Lower lobe of right lung (tissue), 2 donors: ENCODE data around the gene PRKG1. TPM values are rescaled to one million over a fixed set of nuclear protein-coding genes. Genes with fewer than 3 reads are reported as not detected.

ENCODE experiments used
- ATAC-seq, 2 donors: fragments of 200-7000 bp; cut with Tn5 transposase; one replicate each; pipeline ENCODE4 v1.9.1; 2020 to 2022; ENCODE audit warnings: mild to moderate bottlenecking in 2 of 2, moderate library complexity in 2 of 2
- DNase-seq: peaks from one replicate; pipeline ENCODE4 v3.0.0-alpha.2; 2020
- H3K27ac ChIP-seq: fragments of 200-600 bp; one replicate; pipeline ENCODE4 v1.8.0; 2022
- H3K27me3 ChIP-seq: fragments of 200-600 bp; one replicate; pipeline ENCODE4 v1.8.0; 2022; ENCODE audit warnings: low read depth
- H3K36me3 ChIP-seq: fragments of 200-600 bp; one replicate; pipeline ENCODE4 v1.8.0; 2022; ENCODE audit warnings: mild to moderate bottlenecking
- H3K4me1 ChIP-seq: fragments of 200-600 bp; one replicate; pipeline ENCODE4 v1.8.0; 2022
- H3K4me3 ChIP-seq: fragments of 200-600 bp; one replicate; pipeline ENCODE4 v1.8.0; 2022; ENCODE audit warnings: mild to moderate bottlenecking
- H3K9me3 ChIP-seq: fragments of 200-600 bp; one replicate; pipeline ENCODE4 v1.8.0; 2022
- intact Hi-C: fragments of 100-400 bp; cut with DNase I; formaldehyde crosslinking; loops from one replicate; pipeline ENCODE4 v1.11.0; 2022
- total RNA-seq: library from RNA; stranded (reverse); fragmentation: NEBNext Ultra II Directional; extraction: Animal tissue kit (Norgen Biotek cat#: 25700); gene quantifications from one replicate; pipeline ENCODE4 v1.2.1, GENCODE V29; 2021
- TF ChIP-seq, protein P1 (sequence below): fragments of 200-600 bp; IDR thresholded peaks from one replicate; pipeline ENCODE4 v1.8.0; 2022; ENCODE audit warnings: antibody characterized with exemption, mild to moderate bottlenecking
- donor health status: DM: no; HTN: yes; CAD: no; lungs with severe emphysema.

Gene PRKG1
- total RNA-seq, 1 donor from 2014 or later: 23.6 TPM

DNA sequence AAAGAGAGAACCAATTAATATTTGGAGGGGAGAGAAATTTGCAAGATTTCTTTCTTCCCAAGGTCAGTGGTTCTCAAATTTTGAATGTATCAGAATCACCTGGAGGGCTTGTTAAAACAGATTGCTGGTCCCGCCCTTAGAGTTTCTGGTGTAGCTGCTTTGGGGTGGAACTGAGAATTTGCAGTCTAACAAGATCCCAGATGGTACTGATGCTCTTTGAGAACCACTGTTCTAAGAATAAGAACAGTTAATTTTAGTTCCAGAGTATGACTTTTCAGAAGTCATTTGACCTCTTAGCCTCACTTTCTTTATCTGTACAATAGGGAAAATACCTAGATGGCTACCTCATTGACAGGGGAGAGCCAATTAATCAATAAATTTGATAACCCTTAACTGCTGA is 161.6 kb downstream of the PRKG1 start:
- Histone ChIP-seq H3K4me3 (no peak overlapping the region), H3K27ac (no peak overlapping the region), H3K4me1 (no peaks in the 10 kb centered on the region), H3K9me3 (no peaks in the 10 kb centered on the region), H3K36me3 (no peaks in the 10 kb centered on the region), H3K27me3 (no peaks in the 10 kb centered on the region)
- TF ChIP-seq, protein P1, sequence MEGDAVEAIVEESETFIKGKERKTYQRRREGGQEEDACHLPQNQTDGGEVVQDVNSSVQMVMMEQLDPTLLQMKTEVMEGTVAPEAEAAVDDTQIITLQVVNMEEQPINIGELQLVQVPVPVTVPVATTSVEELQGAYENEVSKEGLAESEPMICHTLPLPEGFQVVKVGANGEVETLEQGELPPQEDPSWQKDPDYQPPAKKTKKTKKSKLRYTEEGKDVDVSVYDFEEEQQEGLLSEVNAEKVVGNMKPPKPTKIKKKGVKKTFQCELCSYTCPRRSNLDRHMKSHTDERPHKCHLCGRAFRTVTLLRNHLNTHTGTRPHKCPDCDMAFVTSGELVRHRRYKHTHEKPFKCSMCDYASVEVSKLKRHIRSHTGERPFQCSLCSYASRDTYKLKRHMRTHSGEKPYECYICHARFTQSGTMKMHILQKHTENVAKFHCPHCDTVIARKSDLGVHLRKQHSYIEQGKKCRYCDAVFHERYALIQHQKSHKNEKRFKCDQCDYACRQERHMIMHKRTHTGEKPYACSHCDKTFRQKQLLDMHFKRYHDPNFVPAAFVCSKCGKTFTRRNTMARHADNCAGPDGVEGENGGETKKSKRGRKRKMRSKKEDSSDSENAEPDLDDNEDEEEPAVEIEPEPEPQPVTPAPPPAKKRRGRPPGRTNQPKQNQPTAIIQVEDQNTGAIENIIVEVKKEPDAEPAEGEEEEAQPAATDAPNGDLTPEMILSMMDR: no peak
- DNase-seq (no peak), ATAC-seq (no peak)
- intact Hi-C loops: no loop called here

DNA sequence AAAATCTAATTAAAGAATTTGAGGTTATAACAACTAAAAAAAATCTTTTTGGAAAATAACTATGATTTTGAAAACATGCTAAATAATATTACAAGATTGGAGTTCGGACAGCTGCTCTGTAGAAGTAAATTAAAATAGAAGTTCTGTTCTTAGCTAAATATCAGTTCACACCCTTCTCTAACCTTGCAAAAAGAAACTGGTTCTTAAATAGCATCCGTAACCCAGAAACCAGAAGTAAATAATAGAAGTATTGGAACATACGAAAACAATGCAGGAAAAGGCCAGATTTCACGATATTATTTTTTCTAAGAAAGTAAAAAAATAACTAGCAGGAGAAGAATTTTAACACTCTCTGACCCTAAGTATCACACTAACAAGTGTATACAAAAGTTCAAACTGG is 164.7 kb downstream of the PRKG1 start:
- no peaks in the 10 kb centered on the region for H3K9me3 ChIP-seq
- H3K4me3 ChIP-seq: no peak overlapping the region
- H3K27ac ChIP-seq: no peak overlapping the region
- H3K4me1 ChIP-seq: no peaks in the 10 kb centered on the region
- no peaks in the 10 kb centered on the region for H3K36me3 ChIP-seq
- ATAC-seq (no peak), DNase-seq (no peak)
- TF ChIP-seq, protein P1: no peak
- no peaks in the 10 kb centered on the region for H3K27me3 ChIP-seq
- intact Hi-C loops: no loop called here

DNA sequence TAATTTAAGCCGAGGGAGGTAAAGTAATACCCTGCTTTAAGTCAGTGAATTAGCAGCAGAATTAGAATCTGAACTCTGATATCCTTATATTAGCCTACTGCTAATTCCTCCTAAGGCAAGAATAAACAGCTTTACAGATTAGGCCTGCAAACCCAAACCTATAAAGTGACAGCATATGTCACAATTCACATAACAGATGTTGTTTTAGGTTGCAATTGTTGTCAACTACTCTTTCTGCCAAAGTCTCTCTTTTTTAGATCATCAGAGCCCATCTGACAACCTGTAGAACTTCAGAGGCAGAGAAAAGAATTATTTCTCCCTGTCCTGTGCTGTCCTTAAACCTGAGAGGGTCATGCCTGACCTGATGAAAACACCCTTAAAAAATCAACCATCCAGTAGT is 167.2 kb downstream of the PRKG1 start:
- H3K36me3 ChIP-seq: no peaks in the 10 kb centered on the region
- H3K27me3 ChIP-seq: no peaks in the 10 kb centered on the region
- TF ChIP-seq, protein P1: no peak
- ATAC-seq (no peak), DNase-seq (no peak)
- no peak overlapping the region for H3K4me3 ChIP-seq
- intact Hi-C loops: no loop called here
- H3K27ac ChIP-seq: no peak overlapping the region
- no peaks in the 10 kb centered on the region for H3K4me1 ChIP-seq
- H3K9me3 ChIP-seq: no peaks in the 10 kb centered on the region

DNA sequence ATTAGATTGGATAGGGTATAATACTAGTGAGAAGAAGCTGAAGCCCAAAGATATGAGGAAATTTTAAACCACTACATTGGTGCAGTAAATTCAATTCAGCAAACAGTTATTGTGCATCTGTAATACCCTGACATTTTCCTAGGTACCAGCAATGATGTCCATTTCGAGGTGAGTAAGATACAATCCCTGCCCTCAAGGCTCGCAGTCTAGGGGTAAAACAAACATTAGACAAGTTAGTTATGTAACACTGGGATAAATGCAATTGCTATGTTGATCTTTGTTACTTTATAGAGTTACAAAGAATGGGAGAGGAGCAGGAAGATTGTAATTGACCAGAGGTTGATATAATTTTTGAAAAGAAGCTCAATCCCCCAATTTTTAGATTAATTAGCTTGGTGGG is 168.1 kb downstream of the PRKG1 start:
- intact Hi-C loops: no loop called here
- Histone ChIP-seq H3K4me3 (no peak overlapping the region), H3K36me3 (no peaks in the 10 kb centered on the region), H3K9me3 (no peaks in the 10 kb centered on the region), H3K27me3 (no peaks in the 10 kb centered on the region), H3K27ac (no peak overlapping the region), H3K4me1 (no peaks in the 10 kb centered on the region)
- TF ChIP-seq, protein P1: no peak
- DNase-seq (no peak), ATAC-seq (no peak)

DNA sequence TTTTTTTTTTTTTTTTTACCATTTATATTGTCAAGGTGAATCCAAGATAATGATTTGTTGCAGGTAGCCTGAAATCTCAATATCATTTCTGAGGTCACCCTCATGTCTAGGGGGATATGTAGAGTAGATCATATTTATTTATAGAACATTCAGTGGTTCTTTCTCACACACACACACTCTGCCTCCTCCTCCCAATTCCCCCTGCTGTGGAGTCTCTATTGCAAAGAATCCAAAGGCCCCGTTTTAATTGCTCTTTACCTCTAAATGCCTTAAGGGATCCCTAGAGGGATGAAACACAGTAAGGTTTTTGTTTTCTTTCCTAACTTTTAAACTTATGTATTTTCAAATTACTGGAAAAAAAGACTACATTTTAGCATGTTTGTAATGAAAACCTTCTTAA is 170.0 kb downstream of the PRKG1 start:
- ATAC-seq (no peak), DNase-seq (no peak)
- no peaks in the 10 kb centered on the region for H3K4me1 ChIP-seq
- no peaks in the 10 kb centered on the region for H3K36me3 ChIP-seq
- no peak overlapping the region for H3K27ac ChIP-seq
- no peak overlapping the region for H3K4me3 ChIP-seq
- TF ChIP-seq, protein P1: no peak
- intact Hi-C loops: no loop called here
- H3K27me3 ChIP-seq: no peaks in the 10 kb centered on the region
- no peaks in the 10 kb centered on the region for H3K9me3 ChIP-seq
